ENCODE results near the gene IL17RD. TPM values are rescaled to one million over a fixed set of nuclear protein-coding genes. Genes with fewer than 3 reads are reported as not detected.

IL17RD gene
- total RNA-seq, 1 donor from 2014 or later = 1.1 TPM

- DNase-seq (no peak), ATAC-seq (peak; percentile 61)
- H3K4me1 ChIP-seq = no peaks in the 10 kb centered on the region
- no peak overlapping the region for H3K4me3 ChIP-seq
- no peak for TF ChIP-seq CTCF (IDR thresholded peaks at IDR 0.05)
- no peaks in the 10 kb centered on the region for H3K36me3 ChIP-seq
- no peaks in the 10 kb centered on the region for H3K9me3 ChIP-seq
- intact Hi-C loops (cut with DNase I) = no loop called here
- H3K27ac ChIP-seq = no peak overlapping the region
- no peaks in the 10 kb centered on the region for H3K27me3 ChIP-seq
Observed at GRCh38 chr3:57120040-57120439, 45.1 kb downstream of the IL17RD start.

DNA sequence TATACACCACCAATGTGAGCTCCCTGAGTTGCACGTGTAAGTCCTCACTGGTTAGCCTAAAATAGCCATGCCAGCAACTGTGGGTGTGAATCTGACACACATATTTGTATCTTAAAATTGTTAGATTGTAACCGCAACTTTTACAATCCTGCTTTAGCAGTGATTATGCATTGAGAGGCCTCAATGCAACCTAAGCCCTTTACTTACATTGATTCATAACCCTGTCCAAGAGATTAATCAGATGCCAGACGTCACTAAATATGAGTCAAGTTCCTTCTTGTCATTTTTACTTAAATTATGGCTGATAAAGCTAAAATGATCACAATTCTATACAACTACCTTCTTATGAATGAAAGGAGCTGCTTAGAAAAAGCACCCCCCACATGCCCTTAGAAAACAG is 46.9 kb downstream of the IL17RD start:
- H3K9me3 ChIP-seq = no peaks in the 10 kb centered on the region
- H3K36me3 ChIP-seq = no peaks in the 10 kb centered on the region
- DNase-seq = no peak

DNA sequence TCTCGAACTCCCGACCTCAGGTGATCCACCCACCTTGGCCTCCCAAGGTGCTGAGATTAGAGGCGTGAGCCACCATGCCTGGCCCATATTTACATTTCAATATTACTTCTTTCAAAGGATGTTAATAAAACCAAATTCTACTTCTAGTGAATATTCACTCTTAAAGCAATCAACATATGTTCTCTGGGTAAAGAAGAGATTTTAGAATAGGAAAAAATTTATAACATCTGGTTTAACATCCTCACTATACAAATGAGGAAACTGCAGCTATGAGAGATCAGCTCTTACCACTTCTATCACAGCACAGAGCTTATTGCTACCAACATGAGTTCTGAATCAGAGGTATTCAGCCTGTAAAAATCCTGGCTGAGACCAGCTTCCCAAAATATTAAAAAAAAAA is 48.7 kb downstream of the IL17RD start:
- DNase-seq = no peak
- intact Hi-C loops (cut with DNase I) = no loop called here
- Histone ChIP-seq H3K4me1 (no peaks in the 10 kb centered on the region), H3K4me3 (no peak overlapping the region), H3K9me3 (no peaks in the 10 kb centered on the region), H3K27me3 (no peaks in the 10 kb centered on the region), H3K27ac (no peak overlapping the region), H3K36me3 (no peaks in the 10 kb centered on the region)
- no peak for ATAC-seq
- TF ChIP-seq CTCF (IDR thresholded peaks at IDR 0.05) = no peak

More for the DNA sequence above, 46.9 kb downstream of the IL17RD start:
- no peak overlapping the region for H3K4me3 ChIP-seq
- H3K4me1 ChIP-seq = no peaks in the 10 kb centered on the region
- H3K27ac ChIP-seq = no peak overlapping the region
- no peak for ATAC-seq
- TF ChIP-seq CTCF (IDR thresholded peaks at IDR 0.05) = no peak
- intact Hi-C loops (cut with DNase I) = no loop called here
- H3K27me3 ChIP-seq = no peaks in the 10 kb centered on the region

- no peaks in the 10 kb centered on the region for H3K9me3 ChIP-seq
- ATAC-seq = no peak
- no peaks in the 10 kb centered on the region for H3K27me3 ChIP-seq
- TF ChIP-seq CTCF (IDR thresholded peaks at IDR 0.05) = peak; percentile 15
- H3K4me1 ChIP-seq = no peaks in the 10 kb centered on the region
- H3K4me3 ChIP-seq = no peak overlapping the region
- H3K36me3 ChIP-seq = no peaks in the 10 kb centered on the region
- no peak for DNase-seq
- intact Hi-C loops (cut with DNase I) = no loop called here
- H3K27ac ChIP-seq = no peak overlapping the region
Observed at GRCh38 chr3:57112206-57112605, 52.9 kb downstream of the IL17RD start.

DNA sequence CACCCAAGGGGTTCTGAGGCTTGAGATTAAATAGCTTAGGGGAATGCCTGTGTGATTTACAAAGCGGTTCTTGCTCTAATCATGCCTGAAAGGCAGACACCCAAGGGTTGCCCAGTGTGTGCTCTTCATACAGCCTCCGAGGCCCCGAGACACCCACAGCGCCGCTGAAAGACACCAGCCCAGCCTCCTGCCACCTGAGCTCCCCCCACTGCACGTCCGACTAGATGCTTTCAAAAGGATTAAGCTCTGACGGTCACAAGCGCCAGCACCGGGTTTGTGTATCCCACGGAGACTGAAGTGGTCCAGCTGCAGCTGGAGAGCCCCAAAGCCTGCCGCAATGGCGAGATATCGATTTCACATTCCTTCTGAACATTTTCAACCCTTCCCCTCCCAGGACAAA is 54.4 kb downstream of the IL17RD start:
- Histone ChIP-seq H3K27ac (no peak overlapping the region), H3K27me3 (no peaks in the 10 kb centered on the region), H3K4me3 (no peak overlapping the region), H3K4me1 (no peaks in the 10 kb centered on the region), H3K9me3 (no peaks in the 10 kb centered on the region), H3K36me3 (no peaks in the 10 kb centered on the region)
- ATAC-seq (no peak), DNase-seq (no peak)
- no peak for TF ChIP-seq CTCF (IDR thresholded peaks at IDR 0.05)
- intact Hi-C loops (cut with DNase I) = no loop called here

- H3K9me3 ChIP-seq = no peaks in the 10 kb centered on the region
- H3K27me3 ChIP-seq = no peaks in the 10 kb centered on the region
- intact Hi-C loops (cut with DNase I) = no loop called here
- no peak overlapping the region for H3K4me3 ChIP-seq
- no peak for TF ChIP-seq CTCF (IDR thresholded peaks at IDR 0.05)
- H3K4me1 ChIP-seq = no peaks in the 10 kb centered on the region
- H3K27ac ChIP-seq = no peak overlapping the region
- DNase-seq (no peak), ATAC-seq (no peak)
- H3K36me3 ChIP-seq = no peaks in the 10 kb centered on the region
Observed at GRCh38 chr3:57110214-57110613, 54.9 kb downstream of the IL17RD start.

Measured in upper lobe of right lung (tissue), 1 donor.